WERI-Rb-1 (cell line): ENCODE results near the gene KDM4C.

ENCODE experiments used
- DNase-seq: peaks from one replicate; pipeline ENCODE4 v3.0.0-alpha.2; 2020
- H3K27ac ChIP-seq: fragments of 250-450 bp; sonication (Bioruptor Pico); 2 replicates; pipeline ENCODE4 v1.5.1; 2020; ENCODE audit warnings: mild to moderate bottlenecking, moderate library complexity
- H3K27me3 ChIP-seq: fragments of 250-450 bp; sonication (Bioruptor Pico); 2 replicates; pipeline ENCODE4 v1.5.1; 2021; ENCODE audit warnings: mild to moderate bottlenecking, low read depth, moderate library complexity; ENCODE audit not compliant: insufficient read depth, severe bottlenecking
- H3K36me3 ChIP-seq: fragments of 250-450 bp; sonication (Bioruptor Pico); 2 replicates; pipeline ENCODE4 v1.5.1; 2020; ENCODE audit warnings: mild to moderate bottlenecking, moderate library complexity
- H3K4me3 ChIP-seq: 2 replicates; pipeline ENCODE4 v1.5.1; 2011; ENCODE audit warnings: low read depth, mild to moderate bottlenecking, control low read depth, low read length
- H3K9me3 ChIP-seq: fragments of 250-450 bp; sonication (Bioruptor Pico); 2 replicates; pipeline ENCODE4 v1.5.1; 2021; ENCODE audit warnings: mild to moderate bottlenecking, moderate library complexity; ENCODE audit not compliant: severe bottlenecking
- CTCF ChIP-seq: IDR thresholded peaks from 2 replicates; pipeline ENCODE4 v1.5.1; 2011; ENCODE audit warnings: low read depth, mild to moderate bottlenecking, control low read depth, inconsistent platforms, low read length

The KDM4C gene

GRCh38 chr9:7211657-7212056 lies 453.9 kb downstream of the KDM4C start:
- Histone ChIP-seq H3K4me3 (no peak overlapping the region), H3K27ac (no peak overlapping the region), H3K9me3 (no peaks in the 10 kb centered on the region), H3K27me3 (no peaks in the 10 kb centered on the region), H3K36me3 (no peaks in the 10 kb centered on the region)
- no peak for TF ChIP-seq CTCF
- no peak for DNase-seq

- Histone ChIP-seq H3K27ac (no peak overlapping the region), H3K36me3 (no peaks in the 10 kb centered on the region), H3K9me3 (no peaks in the 10 kb centered on the region), H3K27me3 (no peaks in the 10 kb centered on the region), H3K4me3 (no peak overlapping the region)
- no peak for TF ChIP-seq CTCF
- no peak for DNase-seq
Observed at GRCh38 chr9:7212101-7212500, 454.3 kb downstream of the KDM4C start.

GRCh38 chr9:7216004-7216841 lies 458.4 kb downstream of the KDM4C start:
- H3K27me3 ChIP-seq = no peaks in the 10 kb centered on the region

GRCh38 chr9:7223981-7224380 lies 466.2 kb downstream of the KDM4C start:
- TF ChIP-seq CTCF = no peak
- no peak overlapping the region for H3K27ac ChIP-seq
- no peak for DNase-seq
- no peak overlapping the region for H3K4me3 ChIP-seq
- H3K36me3 ChIP-seq = no peaks in the 10 kb centered on the region
- no peaks in the 10 kb centered on the region for H3K9me3 ChIP-seq
- no peaks in the 10 kb centered on the region for H3K27me3 ChIP-seq

More at GRCh38 chr9:7216004-7216841, 458.4 kb downstream of the KDM4C start:
- no peaks in the 10 kb centered on the region for H3K36me3 ChIP-seq
- H3K9me3 ChIP-seq = no peaks in the 10 kb centered on the region
- no peak overlapping the region for H3K27ac ChIP-seq
- no peak for DNase-seq
- TF ChIP-seq CTCF = no peak
- H3K4me3 ChIP-seq = no peak overlapping the region
